Measurements from ENCODE around the gene ZNF692. TPM values are rescaled to one million over a fixed set of nuclear protein-coding genes. Genes with fewer than 3 reads are reported as not detected.

Gene ZNF692
- total and polyA plus RNA-seq, 2 donors (not counting 3 experiments of a cell fraction or from before 2014, with no cell fraction given): 32.6 to 36.6 TPM

DNA sequence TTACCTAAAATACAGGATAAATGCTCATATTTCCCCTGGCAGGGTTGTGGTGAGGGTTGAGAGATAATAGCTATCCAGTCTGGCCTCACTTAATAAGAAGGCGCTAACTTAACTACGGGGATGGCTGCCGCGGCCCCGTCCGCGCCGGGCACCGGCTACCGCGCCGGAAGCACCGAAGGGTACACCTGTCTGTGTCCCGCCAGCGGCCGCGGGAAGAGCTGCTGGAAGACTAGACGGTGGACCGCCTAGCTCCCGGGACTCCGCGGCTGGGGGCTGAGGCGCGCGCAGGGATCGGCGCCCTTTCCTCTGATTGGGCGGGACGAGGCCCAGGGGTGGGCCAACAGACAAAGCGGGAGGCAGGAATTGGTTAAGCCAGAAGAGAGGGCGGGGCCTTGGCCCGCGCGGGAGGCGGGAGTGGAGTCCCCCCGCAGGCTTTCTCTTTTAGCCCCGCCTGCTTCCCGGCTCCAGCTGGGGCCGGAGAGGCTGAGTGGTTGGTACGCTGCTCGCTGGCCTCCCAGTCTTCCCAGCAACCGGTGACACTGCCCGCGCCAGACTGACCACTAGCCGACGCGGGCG is 21.0 kb downstream of the ZNF692 start, which contains the start of gene ZNF672:
ZNF672 (plus strand) TSS at position 444 of the 576 bp plus-strand sequence. CDS start 9,051 bp downstream, outside the sequence.
- H3K4me2 ChIP-seq (ENCODE audit: insufficient read depth, low read length): peak within 1 kb of the TSS; percentile 93
- intact Hi-C loops (cut with micrococcal nuclease) (loop anchor here (1.0 kb wide), 4 partner anchors 12 to 68 kb away; partner anchors contain the start of genes PGBD2 and ZNF692), dilution Hi-C loops (cut with MboI; ENCODE audit: extremely low pct_ligation_motif_present, low sequenced_read_pairs) (no loop called here)
- peak; percentile 94 for FAIRE-seq
- H3K9me1 ChIP-seq (replicated peaks; ENCODE audit: control insufficient read depth, extremely low read depth, insufficient read depth, low read length): no peaks in the 10 kb centered on the region
- no peak for TF ChIP-seq GATA2 (IDR thresholded peaks at IDR 0.05; ENCODE audit: insufficient read depth, insufficient read length, low read depth, low read length)
- peak; percentile 62 for TF ChIP-seq POLR2AphosphoS5 (IDR thresholded peaks at IDR 0.05; ENCODE audit: insufficient read depth, low read depth, low read length)
- TF ChIP-seq POLR2A (IDR thresholded peaks at IDR 0.05; ENCODE audit: low read depth, low read length): peak; percentile 68
- no peak for TF ChIP-seq CTCF (IDR thresholded peaks at IDR 0.05; ENCODE audit: extremely low read depth in 1 of 2, insufficient read depth in 1 of 2, low read depth in 1 of 2, low read length in 2 of 2)
- TF ChIP-seq EZH2 (IDR thresholded peaks at IDR 0.05; ENCODE audit: borderline replicate concordance, low read depth, low read length, severe bottlenecking): no peak
- TF ChIP-seq JUN (IDR thresholded peaks at IDR 0.05; ENCODE audit: borderline replicate concordance, insufficient read depth, insufficient read length, low read depth): no peak
- no peak for TF ChIP-seq MYC (IDR thresholded peaks at IDR 0.05; ENCODE audit: low read depth, low read length)
- TF ChIP-seq FOS (IDR thresholded peaks at IDR 0.05; ENCODE audit: borderline replicate concordance, insufficient read depth, low read length): no peak
- TF ChIP-seq MAX (IDR thresholded peaks at IDR 0.05; ENCODE audit: insufficient read depth, insufficient read length): no peak
- H3K27me3 ChIP-seq (ENCODE audit: control insufficient read depth in 2 of 2, insufficient read depth in 2 of 2, low read length in 2 of 2): no peaks in the 10 kb centered on the region
- TSS peak; percentile 69 for BruUV-seq (replicated peaks)
- peak within 1 kb of the TSS; percentile 83 for H3K27ac ChIP-seq (ENCODE audit: insufficient read depth, low read depth, low read length)
- H3K36me3 ChIP-seq (ENCODE audit: control insufficient read depth in 2 of 2, extremely low read depth in 1 of 2, insufficient read depth in 2 of 2, low read length in 2 of 2): no peaks in the 10 kb centered on the region
- POLR2A ChIA-PET: interaction anchor here (0.5 to 3.1 kb wide), 6 partner anchors 10 to 36 kb away, joined by 5 to 14 read pairs (median 8); partner anchors contain the start of genes SH3BP5L and ZNF692
- H3K4me1 ChIP-seq (ENCODE audit: control insufficient read depth, extremely low read depth, insufficient read depth, low read length): peaks cover 14% of the 10 kb centered on the region
- H3K9me3 ChIP-seq (replicated peaks; ENCODE audit: control insufficient read depth, insufficient read depth, low read length): no peaks in the 10 kb centered on the region
- CTCF ChIA-PET: interaction anchor here (0.7 to 2.3 kb wide), 3 partner anchors 10 to 1465 kb away, joined by 4 to 33 read pairs (median 12); partner anchors contain the start of genes SH3BP5L and ZNF692
- peak within 1 kb of the TSS; percentile 90 for H3K9ac ChIP-seq (replicated peaks; ENCODE audit: extremely low read depth, insufficient read depth, low read length)
- no peaks in the 10 kb centered on the region for H4K20me1 ChIP-seq (replicated peaks; ENCODE audit: control insufficient read depth, extremely low read depth, insufficient read depth, low read length)
- H2AFZ ChIP-seq (ENCODE audit: low read depth, low read length): peak within 1 kb of the TSS; percentile 77
- H3K79me2 ChIP-seq (ENCODE audit: control insufficient read depth, insufficient read depth, low read length): peaks cover 15% of the 10 kb centered on the region
- H3K4me3 ChIP-seq (replicated peaks in 1 of 3; ENCODE audit: insufficient read depth in 1 of 3, low read depth in 1 of 3, low read length in 3 of 3): peak within 1 kb of the TSS; percentile 60 to 91 (median 83)
- DNase-seq (ENCODE audit: low read depth, low spot score): peak; percentile 98
